Measurements from ENCODE around the gene PLCG2.

Gene PLCG2

GRCh38 chr16:81778861-81779535 lies at the start of gene PLCG2:
Gene PLCG2, plus strand, starts transcription at chr16:81779291. Its CDS starts 6,699 bp downstream, at chr16:81785990.
- H3K79me2 ChIP-seq (ENCODE audit: insufficient read depth, low read length) = peaks cover 48% of the 10 kb centered on the region
- peak within 1 kb of the TSS; percentile 74 for H3K4me3 ChIP-seq (ENCODE audit: insufficient read depth, low read length, poor library complexity, severe bottlenecking)
- H3K27ac ChIP-seq (ENCODE audit: low read depth, low read length) = peak within 1 kb of the TSS; percentile 87
- no peak for TF ChIP-seq CTCF (IDR thresholded peaks at IDR 0.05; ENCODE audit: insufficient read depth, low read length, poor library complexity, severe bottlenecking)
- TF ChIP-seq EZH2phosphoT487 (conservative IDR thresholded peaks at IDR 0.05; ENCODE audit: low read length) = no peak
- H3K9me2 ChIP-seq (replicated peaks; ENCODE audit: insufficient read depth, low read length) = no peaks in the 10 kb centered on the region
- H4K20me1 ChIP-seq (ENCODE audit: low read depth, low read length) = no peaks in the 10 kb centered on the region; the same call in 1 of the 2 replicates
- H3K9me3 ChIP-seq (ENCODE audit: insufficient read depth, low read length) = no peaks in the 10 kb centered on the region
- H3K4me2 ChIP-seq (ENCODE audit: low read depth, low read length, poor library complexity, severe bottlenecking) = peak within 1 kb of the TSS; percentile 78
- no peaks in the 10 kb centered on the region for H3K36me3 ChIP-seq (ENCODE audit: low read length)
- peak within 1 kb of the TSS; percentile 77 for H2AFZ ChIP-seq (ENCODE audit: low read depth, low read length, severe bottlenecking)
- peak within 1 kb of the TSS; percentile 95 for H3K9ac ChIP-seq (ENCODE audit: low read length)
- H3K27me3 ChIP-seq (ENCODE audit: low read length) = no peaks in the 10 kb centered on the region
- peaks cover 55% of the 10 kb centered on the region for H3F3A ChIP-seq (ENCODE audit: insufficient read depth)

- Histone ChIP-seq H2AFZ (ENCODE audit: low read depth, low read length, severe bottlenecking) (no peak overlapping the region), H3K9ac (ENCODE audit: low read length) (no peak overlapping the region), H3K9me2 (replicated peaks; ENCODE audit: insufficient read depth, low read length) (no peaks in the 10 kb centered on the region), H3K27me3 (ENCODE audit: low read length) (no peaks in the 10 kb centered on the region), H3K4me2 (ENCODE audit: low read depth, low read length, poor library complexity, severe bottlenecking) (no peak overlapping the region), H3K27ac (ENCODE audit: low read depth, low read length) (no peak overlapping the region), H3F3A (ENCODE audit: insufficient read depth) (no peaks in the 10 kb centered on the region), H4K20me1 (ENCODE audit: low read depth, low read length) (no peaks in the 10 kb centered on the region), H3K36me3 (ENCODE audit: low read length) (no peaks in the 10 kb centered on the region), H3K4me3 (ENCODE audit: insufficient read depth, low read length, poor library complexity, severe bottlenecking) (no peak overlapping the region), H3K79me2 (ENCODE audit: insufficient read depth, low read length) (no peaks in the 10 kb centered on the region), H3K9me3 (ENCODE audit: insufficient read depth, low read length) (no peaks in the 10 kb centered on the region)
- TF ChIP-seq EZH2phosphoT487 (conservative IDR thresholded peaks at IDR 0.05; ENCODE audit: low read length) = no peak
- TF ChIP-seq CTCF (IDR thresholded peaks at IDR 0.05; ENCODE audit: insufficient read depth, low read length, poor library complexity, severe bottlenecking) = no peak
Measured at GRCh38 chr16:81729451-81729850, 49.6 kb upstream of the PLCG2 start.

GRCh38 chr16:81730090-81731051 lies 48.7 kb upstream of the PLCG2 start:
- Histone ChIP-seq H3K27me3 (ENCODE audit: low read length) (no peaks in the 10 kb centered on the region), H3F3A (ENCODE audit: insufficient read depth) (no peaks in the 10 kb centered on the region), H3K36me3 (ENCODE audit: low read length) (no peaks in the 10 kb centered on the region), H3K79me2 (ENCODE audit: insufficient read depth, low read length) (no peaks in the 10 kb centered on the region), H3K4me3 (ENCODE audit: insufficient read depth, low read length, poor library complexity, severe bottlenecking) (no peak overlapping the region), H4K20me1 (ENCODE audit: low read depth, low read length) (no peaks in the 10 kb centered on the region), H3K4me2 (ENCODE audit: low read depth, low read length, poor library complexity, severe bottlenecking) (peak overlapping the region; percentile 41), H3K9me2 (replicated peaks; ENCODE audit: insufficient read depth, low read length) (no peaks in the 10 kb centered on the region), H3K9ac (ENCODE audit: low read length) (peak overlapping the region; percentile 34; the same call in 1 of the 2 replicates), H3K27ac (ENCODE audit: low read depth, low read length) (no peak overlapping the region), H3K9me3 (ENCODE audit: insufficient read depth, low read length) (no peaks in the 10 kb centered on the region), H2AFZ (ENCODE audit: low read depth, low read length, severe bottlenecking) (peak overlapping the region; percentile 68)
- TF ChIP-seq EZH2phosphoT487 (conservative IDR thresholded peaks at IDR 0.05; ENCODE audit: low read length) (no peak), CTCF (IDR thresholded peaks at IDR 0.05; ENCODE audit: insufficient read depth, low read length, poor library complexity, severe bottlenecking) (peak; percentile 55)
